IMR-90 (cell line): ENCODE data around the gene WNK3.

Source experiments
- CTCF ChIP-seq: conservative IDR thresholded peaks from 2 replicates; pipeline ENCODE4 v1.5.1; 2012; ENCODE audit warnings: mild to moderate bottlenecking, low read depth, low read length, improper control_type of control experiment
- ELK1 ChIP-seq: fragments of 150-350 bp; IDR thresholded peaks from 2 replicates; pipeline ENCODE4 v1.6.1; 2016; ENCODE audit warnings: low read depth, mild to moderate bottlenecking, low read length, moderate library complexity, borderline replicate concordance

DNA sequence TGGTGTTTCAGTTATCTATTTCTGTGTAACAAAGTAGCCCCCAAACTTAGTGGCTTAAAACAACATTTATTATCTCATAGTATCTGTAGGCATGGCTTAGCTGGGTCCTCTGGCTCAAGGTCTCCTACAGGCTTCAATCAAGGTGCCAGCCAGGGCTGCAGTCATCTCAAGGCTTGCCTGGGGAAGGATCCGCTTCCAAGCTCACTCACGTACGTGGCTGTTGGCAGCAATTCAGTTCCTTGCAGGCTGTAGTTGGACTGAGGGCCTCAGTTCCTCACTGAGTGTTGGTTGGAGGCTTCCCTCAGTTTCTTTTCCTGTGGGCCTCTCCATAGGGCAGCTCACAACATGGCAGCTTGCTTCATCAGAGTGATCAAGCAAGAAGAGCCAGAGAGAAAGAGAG, 184.1 kb downstream of the WNK3 start:
- TF ChIP-seq CTCF = no peak
- TF ChIP-seq ELK1 = no peak
